A673 (cell line): Measurements from ENCODE around the gene SFXN5. TPM values are rescaled to one million over a fixed set of nuclear protein-coding genes. Genes with fewer than 3 reads are reported as not detected.

ENCODE experiments used
- BruUV-seq: library from RNA; stranded (reverse); fragments of 400-500 nt; replicated peaks from 2 replicates; lab custom pipeline; 2021; lab: Mats Ljungman, UMichigan
- CTCF ChIA-PET: fragments of 300-600 bp; sonication (Branson Sonifier 250); formaldehyde crosslinking; loops from one replicate; lab custom pipeline; 2022; ENCODE audit warnings: antibody characterized with exemption; lab: Charles Lee
- POLR2A ChIA-PET: fragments of 300-600 bp; sonication (Branson Sonifier 250); formaldehyde crosslinking; loops from one replicate; lab custom pipeline; 2022; ENCODE audit warnings: antibody characterized with exemption; ENCODE audit not compliant: low non-redundant PET; lab: Charles Lee
- DNase-seq: peaks from one replicate; pipeline ENCODE4 v3.0.0-alpha.2; 2015; ENCODE audit warnings: low spot score
- H3K27ac ChIP-seq: fragments of 200-600 bp; sonication (generic); 2 replicates; pipeline ENCODE4 v1.5.1; 2016; ENCODE audit warnings: mixed run types, low read depth, mild to moderate bottlenecking, mixed read lengths, antibody characterized with exemption, low read length; ENCODE audit not compliant: poor library complexity, severe bottlenecking
- H3K27me3 ChIP-seq: fragments of 200-600 bp; sonication (generic); replicated peaks from 2 replicates; pipeline ENCODE4 v1.6.1; 2017; ENCODE audit warnings: mixed run types, low read depth, mild to moderate bottlenecking, mixed read lengths, antibody characterized with exemption, low read length; ENCODE audit not compliant: insufficient read depth, poor library complexity
- H3K36me3 ChIP-seq: fragments of 200-600 bp; sonication (generic); 2 replicates; pipeline ENCODE4 v1.6.1; 2016; ENCODE audit warnings: mixed run types, mild to moderate bottlenecking, mixed read lengths, antibody characterized with exemption, low read length; ENCODE audit not compliant: insufficient read depth, poor library complexity, severe bottlenecking
- H3K4me1 ChIP-seq: fragments of 200-600 bp; sonication (generic); 2 replicates; pipeline ENCODE4 v1.6.1; 2017; ENCODE audit warnings: mixed run types, mild to moderate bottlenecking, mixed read lengths, antibody characterized with exemption, low read length; ENCODE audit not compliant: insufficient read depth, poor library complexity, severe bottlenecking
- H3K4me3 ChIP-seq: fragments of 200-600 bp; sonication (generic); 2 replicates; pipeline ENCODE4 v1.5.1; 2016; ENCODE audit warnings: low read depth, mixed run types, mild to moderate bottlenecking, mixed read lengths, low read length; ENCODE audit not compliant: poor library complexity, severe bottlenecking
- H3K9me3 ChIP-seq: fragments of 200-600 bp; sonication (generic); 2 replicates; pipeline ENCODE4 v1.6.1; 2016; ENCODE audit warnings: mixed run types, low read depth, mild to moderate bottlenecking, mixed read lengths, antibody characterized with exemption, low read length; ENCODE audit not compliant: poor library complexity, severe bottlenecking
- EZH2 ChIP-seq: fragments of 200-600 bp; sonication (generic); IDR thresholded peaks from 2 replicates; pipeline ENCODE4 v1.6.1; 2017; ENCODE audit warnings: borderline replicate concordance, low read depth, mild to moderate bottlenecking, mixed read lengths, antibody characterized with exemption, low read length; ENCODE audit not compliant: poor library complexity, severe bottlenecking
- intact Hi-C: fragments of 100-400 bp; cut with micrococcal nuclease; formaldehyde crosslinking; loops from one replicate; pipeline ENCODE4 v1.10.0; 2022; ENCODE audit not compliant: unreplicated experiment
- total RNA-seq: library from RNA; stranded (reverse); gene quantifications from 2 replicates; pipeline ENCODE4 v1.2.3, GENCODE V29; 2021
- TF ChIP-seq, protein P1 (sequence below): fragments of 300-800, 200-600 bp; sonication (generic); conservative IDR thresholded peaks from 2 replicates; pipeline ENCODE4 v1.5.1; 2017; ENCODE audit warnings: low read depth, mild to moderate bottlenecking, antibody characterized with exemption, low read length, moderate library complexity, mixed read lengths

The SFXN5 gene
- total RNA-seq, 1 experiment from 2014 or later = 23.1 TPM

DNA sequence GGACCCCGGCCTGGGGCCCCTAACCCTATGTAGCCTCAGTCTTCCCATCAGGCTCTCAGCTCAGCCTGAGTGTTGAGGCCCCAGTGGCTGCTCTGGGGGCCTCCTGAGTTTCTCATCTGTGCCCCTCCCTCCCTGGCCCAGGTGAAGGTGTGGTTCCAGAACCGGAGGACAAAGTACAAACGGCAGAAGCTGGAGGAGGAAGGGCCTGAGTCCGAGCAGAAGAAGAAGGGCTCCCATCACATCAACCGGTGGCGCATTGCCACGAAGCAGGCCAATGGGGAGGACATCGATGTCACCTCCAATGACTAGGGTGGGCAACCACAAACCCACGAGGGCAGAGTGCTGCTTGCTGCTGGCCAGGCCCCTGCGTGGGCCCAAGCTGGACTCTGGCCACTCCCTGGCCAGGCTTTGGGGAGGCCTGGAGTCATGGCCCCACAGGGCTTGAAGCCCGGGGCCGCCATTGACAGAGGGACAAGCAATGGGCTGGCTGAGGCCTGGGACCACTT, 137.8 kb downstream of the SFXN5 start:
- no peaks in the 10 kb centered on the region for H3K9me3 ChIP-seq
- no TSS peak for BruUV-seq
- DNase-seq = no peak
- no peaks in the 10 kb centered on the region for H3K36me3 ChIP-seq
- intact Hi-C loops = loop anchor here (2.0 kb wide), 1 partner anchor 41 kb away; no protein-coding TSS in a partner anchor
- no peaks in the 10 kb centered on the region for H3K4me1 ChIP-seq
- H3K27ac ChIP-seq = no peak overlapping the region
- H3K27me3 ChIP-seq = peaks cover 18% of the 10 kb centered on the region
- TF ChIP-seq, protein P1, sequence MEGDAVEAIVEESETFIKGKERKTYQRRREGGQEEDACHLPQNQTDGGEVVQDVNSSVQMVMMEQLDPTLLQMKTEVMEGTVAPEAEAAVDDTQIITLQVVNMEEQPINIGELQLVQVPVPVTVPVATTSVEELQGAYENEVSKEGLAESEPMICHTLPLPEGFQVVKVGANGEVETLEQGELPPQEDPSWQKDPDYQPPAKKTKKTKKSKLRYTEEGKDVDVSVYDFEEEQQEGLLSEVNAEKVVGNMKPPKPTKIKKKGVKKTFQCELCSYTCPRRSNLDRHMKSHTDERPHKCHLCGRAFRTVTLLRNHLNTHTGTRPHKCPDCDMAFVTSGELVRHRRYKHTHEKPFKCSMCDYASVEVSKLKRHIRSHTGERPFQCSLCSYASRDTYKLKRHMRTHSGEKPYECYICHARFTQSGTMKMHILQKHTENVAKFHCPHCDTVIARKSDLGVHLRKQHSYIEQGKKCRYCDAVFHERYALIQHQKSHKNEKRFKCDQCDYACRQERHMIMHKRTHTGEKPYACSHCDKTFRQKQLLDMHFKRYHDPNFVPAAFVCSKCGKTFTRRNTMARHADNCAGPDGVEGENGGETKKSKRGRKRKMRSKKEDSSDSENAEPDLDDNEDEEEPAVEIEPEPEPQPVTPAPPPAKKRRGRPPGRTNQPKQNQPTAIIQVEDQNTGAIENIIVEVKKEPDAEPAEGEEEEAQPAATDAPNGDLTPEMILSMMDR = no peak
- no peak for TF ChIP-seq EZH2
- no peak overlapping the region for H3K4me3 ChIP-seq
- ChIA-PET CTCF (no interaction called here), POLR2A (no interaction called here)

- H3K36me3 ChIP-seq = no peaks in the 10 kb centered on the region
- no peaks in the 10 kb centered on the region for H3K4me1 ChIP-seq
- intact Hi-C loops = no loop called here
- ChIA-PET POLR2A (no interaction called here), CTCF (no interaction called here)
- H3K27me3 ChIP-seq = peaks cover 23% of the 10 kb centered on the region
- H3K27ac ChIP-seq = no peak overlapping the region
- TF ChIP-seq, protein P1 = no peak
- TF ChIP-seq EZH2 = no peak
- no peak for DNase-seq
- H3K4me3 ChIP-seq = no peak overlapping the region
- H3K9me3 ChIP-seq = no peaks in the 10 kb centered on the region
- no TSS peak for BruUV-seq
Measured at GRCh38 chr2:72933207-72933606, 138.3 kb downstream of the SFXN5 start.

- DNase-seq = no peak
- peaks cover 27% of the 10 kb centered on the region for H3K27me3 ChIP-seq
- CTCF ChIA-PET = no interaction called here
Measured at GRCh38 chr2:72932805-72933204, 138.7 kb downstream of the SFXN5 start.

More at GRCh38 chr2:72932805-72933204, 138.7 kb downstream of the SFXN5 start:
- Histone ChIP-seq H3K27ac (no peak overlapping the region), H3K4me1 (no peaks in the 10 kb centered on the region), H3K4me3 (no peak overlapping the region), H3K36me3 (no peaks in the 10 kb centered on the region), H3K9me3 (no peaks in the 10 kb centered on the region)
- intact Hi-C loops = no loop called here
- BruUV-seq = no TSS peak
- POLR2A ChIA-PET = no interaction called here
- no peak for TF ChIP-seq EZH2
- TF ChIP-seq, protein P1 = no peak
